Neutrophil (primary cell): ENCODE measurements around the gene IGFBPL1.

Source experiments
- H3K27ac ChIP-seq: fragments of 200-600 bp; sonication (generic); 2 replicates; pipeline ENCODE4 v1.5.1; 2016; ENCODE audit warnings: mild to moderate bottlenecking, moderate library complexity
- H3K27me3 ChIP-seq: fragments of 200-600 bp; sonication (generic); 2 replicates; pipeline ENCODE4 v1.6.0; 2016; ENCODE audit warnings: mild to moderate bottlenecking
- H3K36me3 ChIP-seq: fragments of 200-600 bp; sonication (generic); 2 replicates; pipeline ENCODE4 v1.5.1; 2017
- H3K4me1 ChIP-seq, 2 experiments: fragments of 200-600 bp in 1 of 2; sonication (generic) in 1 of 2; 1 replicate in 1 of 2; 2 replicates in 1 of 2; pipeline versions ENCODE4 v1.5.1 to v1.6.1; 2013 to 2016; ENCODE audit warnings: low read depth in 1 of 2, low read length in 1 of 2, mild to moderate bottlenecking in 1 of 2, moderate library complexity in 1 of 2; ENCODE audit not compliant: control insufficient read depth in 1 of 2, insufficient read depth in 1 of 2
- H3K4me3 ChIP-seq, 2 experiments: fragments of 200-600 bp in 1 of 2; sonication (generic) in 1 of 2; 1 replicate in 1 of 2; 2 replicates in 1 of 2; pipeline ENCODE4 v1.5.1; 2013 to 2016; ENCODE audit warnings: low read depth in 1 of 2, low read length in 1 of 2, mild to moderate bottlenecking in 1 of 2, moderate library complexity in 1 of 2
- H3K9me3 ChIP-seq: fragments of 200-600 bp; sonication (generic); 2 replicates; pipeline ENCODE4 v1.5.1; 2016
- TF ChIP-seq, protein P1 (sequence below): fragments of 200-600 bp; sonication (generic); IDR thresholded peaks from 2 replicates; pipeline ENCODE4 v1.5.1; 2016; ENCODE audit warnings: antibody characterized with exemption

Gene IGFBPL1

DNA sequence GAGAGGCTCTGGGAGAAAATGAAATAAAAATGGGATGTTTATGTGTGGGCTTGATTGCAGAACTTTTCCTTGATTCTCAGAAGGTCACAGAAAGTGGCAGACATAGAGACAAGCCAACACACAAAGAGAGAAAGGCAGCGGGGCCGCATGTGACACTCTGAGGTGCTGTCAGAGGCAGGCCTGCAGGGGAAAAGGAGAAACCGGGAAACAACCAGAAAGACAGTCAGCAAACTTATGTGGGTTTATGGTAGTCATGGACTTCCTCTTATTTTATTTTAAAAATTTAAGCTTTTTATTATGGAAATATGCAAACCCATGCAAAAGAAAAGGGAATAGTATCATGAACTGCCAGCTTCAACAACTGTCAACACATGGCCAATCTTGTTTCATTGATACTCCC, 16.3 kb upstream of the IGFBPL1 start:
- Histone ChIP-seq H3K4me3 (no peak overlapping the region), H3K9me3 (no peaks in the 10 kb centered on the region), H3K27ac (no peak overlapping the region), H3K27me3 (peaks cover 9% of the 10 kb centered on the region), H3K4me1 (peaks cover 0 to 6% of the 10 kb centered on the region in 2 experiments), H3K36me3 (no peaks in the 10 kb centered on the region)
- TF ChIP-seq, protein P1, sequence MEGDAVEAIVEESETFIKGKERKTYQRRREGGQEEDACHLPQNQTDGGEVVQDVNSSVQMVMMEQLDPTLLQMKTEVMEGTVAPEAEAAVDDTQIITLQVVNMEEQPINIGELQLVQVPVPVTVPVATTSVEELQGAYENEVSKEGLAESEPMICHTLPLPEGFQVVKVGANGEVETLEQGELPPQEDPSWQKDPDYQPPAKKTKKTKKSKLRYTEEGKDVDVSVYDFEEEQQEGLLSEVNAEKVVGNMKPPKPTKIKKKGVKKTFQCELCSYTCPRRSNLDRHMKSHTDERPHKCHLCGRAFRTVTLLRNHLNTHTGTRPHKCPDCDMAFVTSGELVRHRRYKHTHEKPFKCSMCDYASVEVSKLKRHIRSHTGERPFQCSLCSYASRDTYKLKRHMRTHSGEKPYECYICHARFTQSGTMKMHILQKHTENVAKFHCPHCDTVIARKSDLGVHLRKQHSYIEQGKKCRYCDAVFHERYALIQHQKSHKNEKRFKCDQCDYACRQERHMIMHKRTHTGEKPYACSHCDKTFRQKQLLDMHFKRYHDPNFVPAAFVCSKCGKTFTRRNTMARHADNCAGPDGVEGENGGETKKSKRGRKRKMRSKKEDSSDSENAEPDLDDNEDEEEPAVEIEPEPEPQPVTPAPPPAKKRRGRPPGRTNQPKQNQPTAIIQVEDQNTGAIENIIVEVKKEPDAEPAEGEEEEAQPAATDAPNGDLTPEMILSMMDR, result no peak

DNA sequence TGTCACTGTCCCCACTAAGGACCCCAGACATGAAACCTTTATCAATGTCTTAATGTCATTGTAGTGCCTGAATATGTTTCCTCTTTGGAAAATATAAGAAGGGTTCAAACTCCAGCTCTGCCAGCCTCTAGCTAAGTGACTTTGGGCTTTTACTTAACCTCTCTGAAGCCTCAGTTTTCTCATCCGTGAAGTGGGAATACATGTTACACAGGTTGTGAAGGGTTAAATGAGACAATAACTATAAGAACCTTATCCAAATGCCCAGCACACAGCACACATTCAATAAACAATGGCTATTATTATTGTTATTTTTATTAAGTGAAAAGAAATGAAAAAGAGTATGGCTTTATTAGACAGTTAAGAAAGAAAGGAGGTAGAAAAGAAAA, 15.7 kb upstream of the IGFBPL1 start:
- Histone ChIP-seq H3K4me3 (no peak overlapping the region), H3K4me1 (peaks cover 0 to 6% of the 10 kb centered on the region in 2 experiments), H3K27ac (no peak overlapping the region), H3K36me3 (no peaks in the 10 kb centered on the region), H3K9me3 (no peaks in the 10 kb centered on the region), H3K27me3 (peaks cover 5% of the 10 kb centered on the region)
- TF ChIP-seq, protein P1, result no peak

DNA sequence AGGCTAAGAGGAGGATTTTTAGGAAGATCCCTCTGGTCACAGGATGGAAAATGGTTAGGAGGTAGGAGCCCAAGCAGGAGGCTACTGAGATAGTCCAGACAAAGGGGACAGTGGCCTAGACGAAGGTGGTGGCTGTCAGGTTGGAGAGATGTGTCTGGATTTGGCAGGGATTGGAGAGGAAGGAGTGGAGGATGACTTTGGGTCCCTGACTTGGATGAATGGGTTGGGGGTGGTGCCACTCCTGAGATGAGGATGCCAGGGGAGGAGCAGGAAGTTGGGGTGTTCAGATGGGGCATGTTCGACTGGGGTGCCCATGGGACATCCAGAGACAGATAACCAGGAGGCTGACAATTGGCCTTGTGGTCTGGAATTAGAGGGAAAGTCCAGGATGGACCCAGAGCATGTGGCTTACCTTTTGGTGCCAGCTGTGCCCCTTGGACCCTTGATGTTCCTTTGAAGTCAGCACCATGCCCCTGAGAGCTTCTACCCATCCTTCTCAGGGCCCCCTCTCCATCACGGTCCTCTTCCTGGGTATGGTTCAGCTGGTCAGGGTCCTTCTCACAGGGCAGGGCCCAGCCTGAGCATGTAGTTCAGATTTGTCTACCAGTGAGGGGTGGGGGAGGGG, 15.1 kb upstream of the IGFBPL1 start:
- Histone ChIP-seq H3K9me3 (no peaks in the 10 kb centered on the region), H3K27me3 (peaks cover 5% of the 10 kb centered on the region), H3K36me3 (no peaks in the 10 kb centered on the region), H3K27ac (no peak overlapping the region), H3K4me1 (peaks cover 0 to 6% of the 10 kb centered on the region in 2 experiments), H3K4me3 (no peak overlapping the region)
- TF ChIP-seq, protein P1, result no peak

DNA sequence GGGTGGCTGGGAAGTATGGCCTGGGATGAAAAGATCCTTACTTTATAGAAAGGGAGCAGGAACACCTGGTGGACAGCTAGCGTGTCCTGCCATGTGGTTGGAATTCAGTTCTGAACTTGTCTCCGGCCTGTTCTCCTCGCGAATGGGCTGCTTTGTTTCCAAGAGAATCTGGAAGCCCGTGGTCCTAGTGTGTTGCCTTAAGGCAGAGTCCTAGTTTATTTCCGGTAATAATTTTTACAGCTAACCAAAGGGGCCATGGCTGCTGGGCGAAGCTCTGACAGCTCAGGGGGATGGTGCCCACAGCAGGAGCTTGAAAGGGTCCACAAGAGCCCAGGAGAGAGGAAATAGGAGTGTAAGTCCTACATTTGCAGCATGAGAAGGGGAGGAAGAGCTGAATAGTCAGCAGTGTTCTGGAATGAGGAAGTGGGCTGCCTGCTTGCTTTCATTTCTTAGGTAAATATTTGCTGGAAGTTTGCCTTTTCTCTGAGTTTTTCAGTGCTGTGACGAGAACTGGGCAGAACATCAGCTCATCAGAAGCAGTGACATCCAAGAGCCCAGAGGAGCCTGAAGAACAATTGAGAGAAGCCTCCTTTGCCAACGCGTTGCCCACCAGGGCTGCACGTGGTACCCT, 13.1 kb upstream of the IGFBPL1 start:
- Histone ChIP-seq H3K9me3 (no peaks in the 10 kb centered on the region), H3K36me3 (no peaks in the 10 kb centered on the region), H3K4me1 (peaks cover 0 to 6% of the 10 kb centered on the region in 2 experiments), H3K27me3 (peaks cover 5% of the 10 kb centered on the region), H3K4me3 (no peak overlapping the region), H3K27ac (no peak overlapping the region)
- TF ChIP-seq, protein P1, result no peak

DNA sequence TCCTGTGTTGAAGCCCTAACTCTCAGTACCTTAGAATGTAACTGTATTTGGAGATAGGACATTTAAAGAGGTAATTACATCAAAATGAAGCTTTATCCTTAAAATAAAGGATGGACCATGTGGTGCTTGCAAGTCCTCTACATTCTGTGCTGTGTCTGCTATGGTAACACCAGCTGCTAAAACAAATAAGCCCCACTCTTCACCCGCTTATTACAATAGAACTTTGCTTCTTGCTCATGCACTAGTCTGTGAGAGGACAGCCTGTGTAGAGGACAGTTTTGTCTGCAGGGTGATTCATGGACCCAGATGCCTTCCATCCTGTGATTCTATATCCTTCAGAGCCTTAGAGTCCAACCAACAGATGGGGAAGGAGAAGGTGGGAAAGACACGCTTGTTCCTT, 12.5 kb upstream of the IGFBPL1 start:
- Histone ChIP-seq H3K4me3 (no peak overlapping the region), H3K4me1 (peaks cover 0 to 6% of the 10 kb centered on the region in 2 experiments), H3K9me3 (no peaks in the 10 kb centered on the region), H3K27ac (no peak overlapping the region), H3K27me3 (peaks cover 10% of the 10 kb centered on the region), H3K36me3 (no peaks in the 10 kb centered on the region)
- TF ChIP-seq, protein P1, result no peak
